Epithelial cell of umbilical artery (primary cell): ENCODE results near the gene PCNX2. TPM values are rescaled to one million over a fixed set of nuclear protein-coding genes. Genes with fewer than 3 reads are reported as not detected.

ENCODE experiments used
- total RNA-seq: library from RNA; depleted of rRNA; stranded (reverse); fragments of >200 nt; gene quantifications from 2 replicates; pipeline ENCODE4 v1.2.3, GENCODE V29; 2014

The PCNX2 gene, protein sequence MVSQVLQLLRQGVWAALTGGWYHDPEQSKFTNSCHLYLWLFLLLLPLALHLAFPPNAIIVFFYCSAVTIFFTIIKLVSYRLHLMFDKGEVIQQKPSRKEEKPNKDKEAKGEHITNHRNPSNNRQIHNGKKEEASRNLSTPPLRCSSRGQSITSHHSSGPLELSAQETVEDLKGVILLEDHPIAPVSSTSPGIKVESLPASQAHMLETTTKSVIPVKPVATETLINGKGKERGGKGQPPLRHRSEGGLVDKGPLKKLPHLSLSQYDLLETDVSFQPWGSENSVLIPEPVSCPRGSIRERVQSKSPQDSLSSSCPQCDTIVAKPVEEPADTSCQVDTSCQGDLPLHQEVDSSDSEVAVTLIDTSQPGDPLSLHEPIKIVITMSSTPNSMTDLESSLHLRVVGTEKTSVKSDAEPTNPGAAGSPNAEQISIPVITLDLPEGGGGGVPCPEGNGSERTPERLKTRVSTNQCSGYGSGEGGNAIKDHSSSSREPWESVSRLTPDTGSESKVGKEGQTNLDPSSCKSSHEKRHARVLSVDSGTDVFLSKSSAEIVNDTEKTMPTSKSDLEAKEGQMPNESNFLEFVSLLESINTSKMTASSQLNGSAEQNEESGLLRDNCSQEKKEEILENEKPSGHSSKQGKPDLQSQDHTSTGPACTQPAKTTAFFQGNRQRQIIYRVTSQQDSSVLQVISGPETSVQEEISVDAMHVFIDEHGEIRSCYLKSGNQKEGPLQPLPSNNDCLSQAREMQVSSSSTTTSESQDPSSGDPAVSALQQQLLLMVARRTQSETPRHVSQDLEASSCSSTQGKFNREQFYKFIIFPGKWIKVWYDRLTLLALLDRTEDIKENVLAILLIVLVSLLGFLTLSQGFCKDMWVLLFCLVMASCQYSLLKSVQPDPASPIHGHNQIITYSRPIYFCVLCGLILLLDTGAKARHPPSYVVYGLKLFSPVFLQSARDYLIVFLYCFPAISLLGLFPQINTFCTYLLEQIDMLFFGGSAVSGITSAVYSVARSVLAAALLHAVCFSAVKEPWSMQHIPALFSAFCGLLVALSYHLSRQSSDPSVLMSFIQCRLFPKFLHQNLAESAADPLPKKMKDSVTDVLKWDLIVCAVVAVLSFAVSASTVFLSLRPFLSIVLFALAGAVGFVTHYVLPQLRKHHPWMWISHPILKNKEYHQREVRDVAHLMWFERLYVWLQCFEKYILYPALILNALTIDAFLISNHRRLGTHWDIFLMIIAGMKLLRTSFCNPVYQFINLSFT (N-terminal part only)
- 7.8 and 13.1 TPM in 2 replicates for total RNA-seq

DNA sequence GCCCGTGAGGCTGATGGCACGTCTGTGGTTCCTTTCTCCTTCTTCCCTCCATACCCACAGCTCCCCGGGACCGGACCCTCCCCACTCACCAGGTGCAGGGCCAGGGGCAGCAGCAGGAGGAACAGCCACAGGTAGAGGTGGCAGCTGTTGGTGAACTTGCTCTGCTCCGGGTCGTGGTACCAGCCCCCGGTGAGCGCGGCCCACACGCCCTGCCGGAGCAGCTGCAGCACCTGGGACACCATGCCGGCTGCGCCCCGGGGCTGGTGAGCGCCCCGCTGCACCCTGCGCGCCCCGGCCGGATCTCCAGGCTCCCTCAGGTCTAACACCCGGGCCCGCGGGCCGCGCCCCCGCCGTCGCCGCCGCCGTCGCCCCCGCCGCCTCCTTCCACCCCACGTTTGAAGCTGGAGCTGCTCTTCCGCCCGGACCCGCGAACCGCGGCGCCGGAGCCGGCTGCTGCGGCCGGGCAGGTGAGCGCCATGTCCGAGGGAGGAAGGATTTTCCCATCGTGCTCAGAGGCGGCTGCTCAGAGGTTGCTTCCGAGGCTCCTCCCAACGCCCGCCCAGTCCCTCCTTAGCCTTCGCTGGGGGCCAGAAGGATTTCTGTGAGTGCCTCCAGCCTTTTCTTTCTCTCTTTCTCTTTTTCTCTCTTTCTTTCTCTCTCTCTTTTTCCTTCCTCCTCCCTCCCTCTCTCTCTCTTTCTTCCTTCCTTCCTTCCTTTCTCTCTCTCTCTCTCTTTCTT, at the start of gene PCNX2:
Gene PCNX2, minus strand, starts transcription at position 489 of the 738 bp plus-strand sequence. Its CDS starts 247 bp downstream, at position 242.

DNA sequence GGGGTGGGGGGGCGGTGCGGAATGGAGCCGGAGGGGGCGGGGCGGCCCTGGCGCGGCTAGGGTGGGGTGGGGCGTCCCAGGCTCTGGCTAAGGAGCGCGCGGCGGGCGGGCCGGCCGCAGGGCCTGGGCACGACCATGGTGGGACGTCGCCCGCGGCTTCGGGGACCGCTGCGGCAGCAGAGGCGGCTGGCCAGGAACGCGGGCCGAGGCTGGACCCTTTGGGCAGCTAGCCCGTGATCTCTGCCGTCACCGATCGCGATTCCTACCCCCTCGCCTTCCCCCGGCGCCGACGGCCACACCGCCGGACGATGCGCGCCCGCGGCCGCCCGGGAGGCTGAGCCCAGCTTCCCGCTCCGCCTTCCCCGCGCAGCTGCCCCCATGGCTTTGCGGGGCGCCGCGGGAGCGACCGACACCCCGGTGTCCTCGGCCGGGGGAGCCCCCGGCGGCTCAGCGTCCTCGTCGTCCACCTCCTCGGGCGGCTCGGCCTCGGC, 32.2 kb upstream of the PCNX2 start, which contains the start of gene MAP3K21:
Gene MAP3K21, plus strand, starts transcription at position 74 of the 491 bp plus-strand sequence. Its CDS starts 305 bp downstream, at position 379.

DNA sequence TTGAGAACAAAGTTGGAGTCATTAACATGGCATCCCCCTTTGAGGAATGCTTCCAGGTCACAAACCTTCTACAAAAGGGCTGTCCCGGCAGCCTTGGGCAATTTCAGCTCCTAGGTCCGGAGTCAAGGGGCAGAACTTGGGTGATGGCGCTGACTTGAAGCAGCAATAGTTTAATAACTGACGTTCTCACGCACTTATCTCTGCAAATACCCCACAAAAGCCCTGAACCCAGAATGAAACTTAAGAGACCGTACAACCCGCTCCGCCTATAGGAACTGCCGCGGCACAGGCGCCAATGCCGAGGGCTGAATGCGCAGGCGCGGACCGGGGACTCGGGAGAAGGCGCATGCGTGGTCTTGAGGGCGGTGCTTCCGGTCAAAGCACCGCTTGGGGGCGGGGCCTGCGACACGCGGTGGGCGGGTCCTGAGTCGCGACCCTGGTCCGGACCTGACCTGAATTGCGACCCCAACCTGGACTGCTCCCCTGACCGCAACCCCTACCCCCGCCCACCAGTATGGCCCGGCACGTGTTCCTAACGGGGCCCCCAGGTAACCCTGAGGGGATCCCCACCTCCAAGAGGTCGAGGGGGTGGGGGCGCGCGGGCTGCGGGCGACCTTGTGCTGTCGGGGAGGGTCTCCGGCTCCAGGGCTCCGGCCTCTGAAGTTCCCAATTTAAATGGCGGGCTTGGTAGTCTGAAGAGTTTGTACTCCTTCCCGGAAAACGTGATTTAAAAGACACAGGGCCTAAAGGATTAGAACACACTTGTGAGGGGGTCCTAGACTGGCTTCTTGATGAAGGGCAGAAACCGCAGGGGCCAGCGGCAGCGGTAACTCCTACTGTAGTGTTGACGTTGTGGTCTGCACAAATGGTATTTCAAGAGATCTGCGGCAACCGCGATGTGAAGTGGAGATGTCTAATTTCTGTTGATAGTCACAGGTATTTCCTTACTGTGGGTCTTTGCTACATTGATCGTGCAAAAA, 345.0 kb downstream of the PCNX2 start, which contains the start of gene NTPCR:
Gene NTPCR, plus strand, starts transcription at position 415 of the 980 bp plus-strand sequence. Its CDS starts 100 bp downstream, at position 515.

Other genes starting within 250 kb of the PCNX2 start
- gene MAP3K21, start 32.0 kb upstream of the PCNX2 start, total RNA-seq: 0.65 and 1.2 TPM in 2 replicates